ENCODE data around the gene RYR2. TPM values are rescaled to one million over a fixed set of nuclear protein-coding genes. Genes with fewer than 3 reads are reported as not detected.
"Not testable (repeated sequence)": the region's sequence is repeated elsewhere in the genome, so short reads cannot be mapped to it uniquely, and the experiment has no call there.

The RYR2 gene
- total RNA-seq, 1 donor = not detected

DNA sequence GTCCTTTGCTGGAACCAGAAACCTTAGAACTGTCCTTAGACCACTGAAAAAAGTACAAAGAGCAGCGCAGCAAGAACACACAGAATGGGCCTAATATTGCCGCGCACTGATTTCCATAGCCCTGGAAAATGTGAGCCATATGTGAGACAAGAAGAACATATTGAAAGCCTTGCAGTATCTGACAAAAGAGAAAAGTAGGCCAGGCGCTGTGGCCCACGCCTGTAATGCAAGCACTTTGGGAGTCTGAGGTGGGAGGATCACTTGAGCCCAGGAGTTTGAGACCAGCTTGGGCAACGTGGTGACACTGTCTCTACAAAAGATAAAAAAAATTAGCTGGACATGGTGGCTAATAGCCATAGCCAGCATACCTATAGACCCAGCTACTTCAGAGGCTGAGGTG is 300.7 kb downstream of the RYR2 start:
- DNase-seq (ENCODE audit: low read depth) = no peak
- TF ChIP-seq, protein P1, sequence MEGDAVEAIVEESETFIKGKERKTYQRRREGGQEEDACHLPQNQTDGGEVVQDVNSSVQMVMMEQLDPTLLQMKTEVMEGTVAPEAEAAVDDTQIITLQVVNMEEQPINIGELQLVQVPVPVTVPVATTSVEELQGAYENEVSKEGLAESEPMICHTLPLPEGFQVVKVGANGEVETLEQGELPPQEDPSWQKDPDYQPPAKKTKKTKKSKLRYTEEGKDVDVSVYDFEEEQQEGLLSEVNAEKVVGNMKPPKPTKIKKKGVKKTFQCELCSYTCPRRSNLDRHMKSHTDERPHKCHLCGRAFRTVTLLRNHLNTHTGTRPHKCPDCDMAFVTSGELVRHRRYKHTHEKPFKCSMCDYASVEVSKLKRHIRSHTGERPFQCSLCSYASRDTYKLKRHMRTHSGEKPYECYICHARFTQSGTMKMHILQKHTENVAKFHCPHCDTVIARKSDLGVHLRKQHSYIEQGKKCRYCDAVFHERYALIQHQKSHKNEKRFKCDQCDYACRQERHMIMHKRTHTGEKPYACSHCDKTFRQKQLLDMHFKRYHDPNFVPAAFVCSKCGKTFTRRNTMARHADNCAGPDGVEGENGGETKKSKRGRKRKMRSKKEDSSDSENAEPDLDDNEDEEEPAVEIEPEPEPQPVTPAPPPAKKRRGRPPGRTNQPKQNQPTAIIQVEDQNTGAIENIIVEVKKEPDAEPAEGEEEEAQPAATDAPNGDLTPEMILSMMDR (IDR thresholded peaks at IDR 0.05; ENCODE audit: insufficient read depth, low read length) = no peak
- no peak overlapping the region for H3K4me3 ChIP-seq (ENCODE audit: low read depth, low read length)

DNA sequence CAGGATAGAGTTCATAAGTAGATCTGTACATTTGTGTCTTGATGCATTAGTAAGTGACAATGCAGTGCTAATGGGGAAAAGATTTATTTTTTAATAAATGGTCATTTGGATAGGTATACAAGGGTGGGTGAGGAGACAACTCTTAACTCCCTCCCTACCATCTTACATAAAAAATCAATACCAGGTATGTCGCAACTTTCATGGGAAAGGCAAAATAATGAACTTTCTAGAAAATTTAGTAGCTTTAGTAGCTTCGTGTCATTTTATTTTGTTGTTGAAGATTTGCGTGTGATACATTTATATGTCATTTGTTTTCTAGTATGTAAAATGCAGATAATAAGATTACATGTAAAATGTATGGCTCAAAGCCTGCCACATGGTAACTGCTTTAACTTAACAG is 310.8 kb downstream of the RYR2 start:
- TF ChIP-seq, protein P1 (IDR thresholded peaks at IDR 0.05; ENCODE audit: insufficient read depth, low read length) = no peak
- DNase-seq (ENCODE audit: low read depth) = no peak

DNA sequence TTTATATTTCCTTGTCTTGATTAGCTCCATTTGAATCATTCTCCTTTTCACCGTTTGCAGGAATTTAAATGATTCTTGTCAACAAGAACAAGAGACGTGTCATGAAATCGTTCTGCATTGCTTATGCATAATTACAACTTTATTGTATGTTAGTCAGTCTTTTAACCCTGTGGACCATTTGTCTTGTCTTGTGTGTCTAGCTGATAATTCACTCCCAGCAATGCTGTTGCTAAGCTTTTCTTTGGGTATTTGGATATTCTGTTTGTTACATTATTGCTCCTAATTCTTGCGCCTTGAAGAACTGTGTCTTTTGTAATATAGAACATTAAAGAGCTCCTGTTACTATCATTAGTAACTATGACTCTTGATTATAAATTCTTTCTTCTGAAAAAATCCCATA is 311.9 kb downstream of the RYR2 start:
- no peak overlapping the region for H3K4me3 ChIP-seq (ENCODE audit: low read depth, low read length)
- DNase-seq (ENCODE audit: low read depth) = no peak
- TF ChIP-seq, protein P1 (IDR thresholded peaks at IDR 0.05; ENCODE audit: insufficient read depth, low read length) = no peak

More for the DNA sequence above, 310.8 kb downstream of the RYR2 start:
- no peak overlapping the region for H3K4me3 ChIP-seq (ENCODE audit: low read depth, low read length)

DNA sequence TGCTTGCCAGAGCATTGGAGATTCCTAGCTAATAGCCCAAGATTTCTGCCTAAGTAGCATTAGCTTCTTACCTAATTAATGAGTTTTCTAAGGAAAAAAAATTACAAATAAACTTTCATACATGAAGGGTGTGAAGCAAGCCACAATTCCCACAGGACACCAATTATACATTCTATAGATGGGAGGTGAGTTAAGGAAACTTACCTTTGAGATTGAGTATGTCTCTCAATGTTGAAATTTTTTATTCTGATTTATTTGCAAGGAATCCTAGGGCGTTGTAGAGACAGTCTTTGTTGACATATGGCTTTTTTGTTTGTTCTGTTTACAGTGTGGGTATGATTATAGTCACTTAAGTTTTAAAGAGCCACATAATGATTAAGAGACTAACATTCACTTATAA is 313.0 kb downstream of the RYR2 start:
- no peak for DNase-seq (ENCODE audit: low read depth)
- TF ChIP-seq, protein P1 (IDR thresholded peaks at IDR 0.05; ENCODE audit: insufficient read depth, low read length) = no peak
- H3K4me3 ChIP-seq (ENCODE audit: low read depth, low read length) = no peak overlapping the region

DNA sequence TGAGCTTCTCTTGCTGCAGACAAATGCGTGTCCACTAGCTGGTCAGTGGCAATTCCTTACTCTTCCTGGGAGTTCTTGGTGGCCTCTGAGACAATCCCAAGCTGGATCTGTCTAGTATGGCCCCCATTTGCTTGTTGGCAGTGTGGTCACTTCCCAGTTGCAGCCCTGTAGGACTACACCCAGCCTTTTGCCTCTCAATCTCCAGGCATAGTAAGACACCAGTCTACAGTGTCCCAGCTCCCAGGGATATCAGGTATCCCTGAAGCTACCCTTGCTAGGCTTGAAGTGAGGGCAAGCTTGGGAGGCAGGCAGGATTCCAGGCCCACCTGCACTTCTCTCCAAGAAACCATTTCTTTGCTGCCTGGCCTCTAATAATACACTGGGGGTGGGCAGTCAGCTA is 316.6 kb downstream of the RYR2 start:
- TF ChIP-seq, protein P1 (IDR thresholded peaks at IDR 0.05; ENCODE audit: insufficient read depth, low read length) = no peak
- no peak for DNase-seq (ENCODE audit: low read depth)

DNA sequence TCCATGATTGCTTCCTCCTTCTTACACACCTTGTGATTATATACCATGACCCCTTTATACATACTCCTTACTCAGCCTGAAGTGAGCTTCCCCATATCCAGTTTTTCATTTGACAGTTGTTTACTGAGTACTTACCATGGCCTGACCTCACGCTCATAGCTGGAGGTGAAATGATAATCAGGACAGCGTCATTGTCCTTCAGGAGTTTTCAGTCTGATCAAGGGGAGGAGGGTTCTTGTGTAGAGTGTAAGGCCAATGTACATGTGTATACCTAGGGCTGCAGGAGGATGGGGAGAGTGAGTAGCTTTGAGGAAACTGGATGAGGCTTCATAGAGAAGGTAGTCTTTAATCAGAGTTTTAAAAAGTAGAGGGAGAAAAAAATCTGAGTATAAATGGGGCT is 325.8 kb downstream of the RYR2 start:
- H3K4me3 ChIP-seq (ENCODE audit: low read depth, low read length) = no peak overlapping the region
- no peak for DNase-seq (ENCODE audit: low read depth)
- TF ChIP-seq, protein P1 (IDR thresholded peaks at IDR 0.05; ENCODE audit: insufficient read depth, low read length) = no peak

More for the DNA sequence above, 316.6 kb downstream of the RYR2 start:
- H3K4me3 ChIP-seq (ENCODE audit: low read depth, low read length) = no peak overlapping the region

DNA sequence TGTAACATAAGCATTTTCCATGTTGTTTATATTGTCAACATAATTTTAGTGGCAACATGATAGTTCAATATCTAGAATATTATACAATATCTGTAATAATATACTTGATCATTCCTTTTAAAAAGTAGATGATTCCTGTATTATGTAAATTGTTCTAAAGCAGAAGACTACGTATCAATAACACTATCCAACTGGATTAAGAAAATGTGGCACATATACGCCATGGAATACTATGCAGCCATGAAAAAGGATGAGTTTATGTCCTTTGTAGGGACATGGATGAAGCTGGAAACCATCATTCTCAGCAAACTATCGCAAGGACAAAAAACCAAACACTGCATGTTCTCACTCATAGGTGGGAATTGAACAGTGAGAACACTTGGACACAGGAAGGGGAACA is 329.5 kb downstream of the RYR2 start:
- DNase-seq (ENCODE audit: low read depth); H3K4me3 ChIP-seq (ENCODE audit: low read depth, low read length): not testable (repeated sequence)

All from fibroblast of the aortic adventitia (primary cell).